Astrocyte (in vitro differentiated cells and primary cell): ENCODE data around the gene DVL3. TPM values are rescaled to one million over a fixed set of nuclear protein-coding genes. Genes with fewer than 3 reads are reported as not detected.

Experiments
- DNase-seq: peaks from one replicate; pipeline ENCODE4 v3.0.0-alpha.2; 2010; ENCODE audit warnings: low read depth
- FAIRE-seq: peaks from 2 replicates; lab custom pipeline; 2011; peaks lifted over from hg19 to GRCh38; lab: Jason Lieb, UNC
- H2AFZ ChIP-seq: 2 replicates; pipeline ENCODE4 v1.6.0; 2012; ENCODE audit warnings: low read depth, low read length, inconsistent platforms
- H3K27ac ChIP-seq: 2 replicates; pipeline ENCODE4 v1.5.1; 2011; ENCODE audit warnings: low read depth, low read length, inconsistent platforms
- H3K27me3 ChIP-seq: 2 replicates; pipeline ENCODE4 v1.6.0; 2011; ENCODE audit warnings: low read length, inconsistent platforms; ENCODE audit not compliant: insufficient read depth
- H3K36me3 ChIP-seq: 2 replicates; pipeline ENCODE4 v1.5.1; 2011; ENCODE audit warnings: low read length, inconsistent platforms; ENCODE audit not compliant: insufficient read depth
- H3K4me1 ChIP-seq: 2 replicates; pipeline ENCODE4 v1.5.1; 2011; ENCODE audit warnings: low read length, inconsistent platforms; ENCODE audit not compliant: insufficient read depth
- H3K4me2 ChIP-seq: 2 replicates; pipeline ENCODE4 v1.6.0; 2012; ENCODE audit warnings: low read length, inconsistent platforms
- H3K4me3 ChIP-seq: 2 replicates; pipeline ENCODE4 v1.5.1; 2011; ENCODE audit warnings: low read depth, mild to moderate bottlenecking, low read length, inconsistent platforms; ENCODE audit not compliant: insufficient read depth
- H3K79me2 ChIP-seq: 2 replicates; pipeline ENCODE4 v1.6.0; 2012; ENCODE audit warnings: mild to moderate bottlenecking, low read length, inconsistent platforms; ENCODE audit not compliant: insufficient read depth
- H3K9ac ChIP-seq: 2 replicates; pipeline ENCODE4 v1.6.0; 2012; ENCODE audit warnings: mild to moderate bottlenecking, low read length, inconsistent platforms
- H3K9me3 ChIP-seq: 2 replicates; pipeline ENCODE4 v1.5.1; 2012; ENCODE audit warnings: low read depth, mild to moderate bottlenecking, low read length, inconsistent platforms; ENCODE audit not compliant: insufficient read depth
- H4K20me1 ChIP-seq: 2 replicates; pipeline ENCODE4 v1.6.0; 2012; ENCODE audit warnings: low read length, inconsistent platforms; ENCODE audit not compliant: insufficient read depth
- H3K27ac Mint-ChIP-seq: one replicate; pipeline ENCODE4 v1.8.0; 2021; ENCODE audit warnings: mild to moderate bottlenecking, mixed read lengths; ENCODE audit not compliant: unreplicated experiment
- H3K27me3 Mint-ChIP-seq: one replicate; pipeline ENCODE4 v1.8.0; 2021; ENCODE audit warnings: low read depth, mixed read lengths; ENCODE audit not compliant: unreplicated experiment
- H3K36me3 Mint-ChIP-seq: one replicate; pipeline ENCODE4 v1.8.0; 2021; ENCODE audit warnings: low read depth, mixed read lengths; ENCODE audit not compliant: unreplicated experiment
- H3K4me1 Mint-ChIP-seq: one replicate; pipeline ENCODE4 v1.8.0; 2021; ENCODE audit warnings: low read depth, mixed read lengths; ENCODE audit not compliant: unreplicated experiment
- H3K4me3 Mint-ChIP-seq: one replicate; pipeline ENCODE4 v1.8.0; 2021; ENCODE audit warnings: mild to moderate bottlenecking, moderate library complexity, mixed read lengths; ENCODE audit not compliant: unreplicated experiment
- H3K9me3 Mint-ChIP-seq: one replicate; pipeline ENCODE4 v1.8.0; 2021; ENCODE audit warnings: mild to moderate bottlenecking, mixed read lengths; ENCODE audit not compliant: unreplicated experiment
- CTCF ChIP-seq: IDR thresholded peaks from 2 replicates; pipeline ENCODE4 v1.5.1; 2011; ENCODE audit warnings: low read depth, mild to moderate bottlenecking, inconsistent platforms, low read length, moderate library complexity; ENCODE audit not compliant: insufficient read depth
- EZH2 ChIP-seq: IDR thresholded peaks from 2 replicates; pipeline ENCODE4 v1.6.1; 2012; ENCODE audit warnings: mild to moderate bottlenecking, low read length, inconsistent platforms; ENCODE audit not compliant: insufficient read depth
- total RNA-seq: library from RNA; stranded (reverse); gene quantifications from 2 replicates; pipeline ENCODE4 v1.2.1, GENCODE V29; 2021

Gene DVL3
- total RNA-seq, 1 donor from 2014 or later, result 110 TPM

- Histone ChIP-seq H4K20me1 (no peaks in the 10 kb centered on the region), H3K36me3 (no peaks in the 10 kb centered on the region), H3K9ac (no peak overlapping the region), H3K9me3 (no peaks in the 10 kb centered on the region), H3K4me1 (no peaks in the 10 kb centered on the region), H3K27me3 (peaks cover 7% of the 10 kb centered on the region), H3K4me3 (no peak overlapping the region), H3K79me2 (no peaks in the 10 kb centered on the region), H3K4me2 (no peak overlapping the region), H2AFZ (no peak overlapping the region), H3K27ac (no peak overlapping the region)
- no peak for DNase-seq
- no peaks in the 10 kb centered on the region for H3K9me3 Mint-ChIP-seq
- H3K4me3 Mint-ChIP-seq, result no peak overlapping the region
- H3K4me1 Mint-ChIP-seq, result no peaks in the 10 kb centered on the region
- no peaks in the 10 kb centered on the region for H3K36me3 Mint-ChIP-seq
- H3K27me3 Mint-ChIP-seq, result peaks cover 38% of the 10 kb centered on the region
- TF ChIP-seq CTCF (no peak), EZH2 (no peak)
- no peak for FAIRE-seq
- no peak overlapping the region for H3K27ac Mint-ChIP-seq
Measured at GRCh38 chr3:184222521-184222920, 67.3 kb downstream of the DVL3 start.

Other genes with a start within 250 kb of the DVL3 start
- gene ABCC5, start 137.5 kb upstream of the DVL3 start, total RNA-seq, result 52.0 and 52.2 TPM in 2 replicates
- gene HTR3D, start 123.6 kb upstream of the DVL3 start, total RNA-seq, result not detected in 2 replicates
- gene HTR3C, start 102.3 kb upstream of the DVL3 start, total RNA-seq, result not detected in 2 replicates
- gene HTR3E, start 58.3 kb upstream of the DVL3 start, total RNA-seq, result not detected in 2 replicates
- gene EIF2B5, start 20.0 kb upstream of the DVL3 start, total RNA-seq, result 20.8 and 22.6 TPM in 2 replicates
- gene AP2M1, start 19.5 kb downstream of the DVL3 start, total RNA-seq, result 603 and 613 TPM in 2 replicates
- gene ABCF3, start 30.8 kb downstream of the DVL3 start, total RNA-seq, result 61.1 and 70.9 TPM in 2 replicates
- gene VWA5B2, start 74.2 kb downstream of the DVL3 start, total RNA-seq, result 0.23 TPM in 1 of 2 replicates, not detected in the other
- 47.1 and 51.1 TPM in 2 replicates for gene ALG3, start 93.6 kb downstream of the DVL3 start, total RNA-seq
- gene EEF1AKMT4, start 94.3 kb downstream of the DVL3 start, total RNA-seq, result 7.2 TPM in 2 replicates
- gene CAMK2N2, start 106.2 kb downstream of the DVL3 start, total RNA-seq, result 2.6 and 3.4 TPM in 2 replicates
- not detected in 2 replicates for gene ECE2, start 120.6 kb downstream of the DVL3 start, total RNA-seq
- 496 and 588 TPM in 2 replicates for gene PSMD2, start 143.9 kb downstream of the DVL3 start, total RNA-seq
- 490 and 495 TPM in 2 replicates for gene EIF4G1, start 159.2 kb downstream of the DVL3 start, total RNA-seq
- gene FAM131A, start 182.2 kb downstream of the DVL3 start, total RNA-seq, result 12.2 TPM in 2 replicates
- gene CLCN2, start 206.2 kb downstream of the DVL3 start, total RNA-seq, result 7.4 and 9.0 TPM in 2 replicates
- 63.2 and 70.3 TPM in 2 replicates for gene POLR2H, start 206.3 kb downstream of the DVL3 start, total RNA-seq
- gene THPO, start 222.8 kb downstream of the DVL3 start, total RNA-seq, result 0.25 and 0.46 TPM in 2 replicates
- 3.4 and 5.6 TPM in 2 replicates for gene CHRD, start 224.7 kb downstream of the DVL3 start, total RNA-seq